ENCODE data around the gene DMD. TPM values are rescaled to one million over a fixed set of nuclear protein-coding genes. Genes with fewer than 3 reads are reported as not detected.

DMD gene
- total and polyA plus RNA-seq, 5 experiments from 2014 or later: 0.26 to 0.91 TPM; not detected in 3

DNA sequence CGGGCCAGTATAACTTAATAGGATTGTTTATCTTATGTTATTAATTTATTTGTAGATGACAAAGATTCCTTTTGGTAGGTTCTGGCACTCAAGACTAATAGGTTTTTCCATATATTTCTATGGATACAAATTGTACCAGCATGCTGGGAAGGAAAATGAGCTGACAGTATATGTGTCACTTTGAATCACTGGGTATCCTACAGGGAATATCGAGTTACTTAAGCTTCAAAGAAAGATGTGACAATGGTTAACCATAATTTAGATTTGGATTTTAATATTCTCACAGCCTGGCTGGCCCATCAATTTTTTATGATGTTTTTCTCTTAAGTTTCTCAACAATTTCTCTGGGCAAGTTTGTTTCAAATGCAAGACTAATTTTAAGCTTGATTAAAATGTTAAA is 1640.7 kb downstream of the DMD start:
- no peaks in the 10 kb centered on the region for H3K36me3 Mint-ChIP-seq
- no peaks in the 10 kb centered on the region for H3K4me1 Mint-ChIP-seq
- no peak overlapping the region for H3K4me3 Mint-ChIP-seq
- DNase-seq (no peak), ATAC-seq (no peak)
- no peaks in the 10 kb centered on the region for H3K27me3 Mint-ChIP-seq
- POLR2A ChIA-PET: no interaction called here
- peaks cover 0 to 2% (median 0%) of the 10 kb centered on the region in 9 donors for H3K9me3 Mint-ChIP-seq
- no peak overlapping the region for H3K27ac Mint-ChIP-seq

GRCh38 chrX:31563792-31564191 is 1647.6 kb downstream of the DMD start:
- no peak for ATAC-seq
- POLR2A ChIA-PET: no interaction called here
- Mint-ChIP-seq H3K27me3 (no peaks in the 10 kb centered on the region), H3K27ac (no peak overlapping the region), H3K9me3 (peaks cover 0 to 9% (median 0%) of the 10 kb centered on the region in 9 donors), H3K36me3 (no peaks in the 10 kb centered on the region), H3K4me1 (no peaks in the 10 kb centered on the region), H3K4me3 (no peak overlapping the region)
- no peak for DNase-seq

- no peak for DNase-seq
- Mint-ChIP-seq H3K9me3 (peaks cover 0 to 10% (median 0%) of the 10 kb centered on the region in 9 donors), H3K27me3 (no peaks in the 10 kb centered on the region), H3K27ac (no peak overlapping the region), H3K4me3 (no peak overlapping the region), H3K36me3 (no peaks in the 10 kb centered on the region), H3K4me1 (no peaks in the 10 kb centered on the region)
- POLR2A ChIA-PET: no interaction called here
- no peak for ATAC-seq
Observed at GRCh38 chrX:31555506-31555905, 1655.8 kb downstream of the DMD start.

GRCh38 chrX:31551913-31552312 is 1659.4 kb downstream of the DMD start:
- ATAC-seq (no peak), DNase-seq (no peak)
- no peak overlapping the region for H3K27ac Mint-ChIP-seq
- no peaks in the 10 kb centered on the region for H3K27me3 Mint-ChIP-seq
- H3K4me1 Mint-ChIP-seq: no peaks in the 10 kb centered on the region
- POLR2A ChIA-PET: no interaction called here
- H3K36me3 Mint-ChIP-seq: no peaks in the 10 kb centered on the region
- peaks cover 0 to 6% (median 0%) of the 10 kb centered on the region in 9 donors for H3K9me3 Mint-ChIP-seq
- H3K4me3 Mint-ChIP-seq: no peak overlapping the region

- POLR2A ChIA-PET: no interaction called here
- no peak for ATAC-seq
Observed at GRCh38 chrX:31550158-31550557, 1661.2 kb downstream of the DMD start.

DNA sequence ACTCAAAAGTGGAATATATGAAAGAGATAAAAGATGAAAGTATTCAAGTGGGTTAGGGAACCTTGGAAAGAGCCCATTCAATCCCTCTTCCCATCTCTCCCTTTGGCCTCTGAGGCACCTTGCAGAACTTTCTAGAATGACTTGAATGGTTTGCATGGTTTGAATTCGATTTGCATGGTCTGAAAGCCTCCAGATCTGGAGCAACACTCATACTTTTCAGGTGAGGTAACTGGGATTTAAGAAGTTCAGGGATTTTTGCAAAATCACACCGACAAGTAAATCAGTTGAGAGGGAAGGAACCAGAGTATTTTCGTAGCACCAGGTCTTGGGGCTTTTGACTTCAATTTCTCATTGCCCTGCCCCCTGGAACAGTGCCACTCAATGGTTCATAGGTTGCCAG is 1663.5 kb downstream of the DMD start:
- Mint-ChIP-seq H3K27ac (no peak overlapping the region), H3K36me3 (no peaks in the 10 kb centered on the region), H3K4me3 (no peak overlapping the region), H3K9me3 (no peaks in the 10 kb centered on the region), H3K27me3 (peaks cover 0 to 2% (median 0%) of the 10 kb centered on the region in 5 donors), H3K4me1 (no peaks in the 10 kb centered on the region)
- POLR2A ChIA-PET: no interaction called here
- DNase-seq (no peak), ATAC-seq (no peak)

More at GRCh38 chrX:31550158-31550557, 1661.2 kb downstream of the DMD start:
- Mint-ChIP-seq H3K4me1 (no peaks in the 10 kb centered on the region), H3K27me3 (no peaks in the 10 kb centered on the region), H3K36me3 (no peaks in the 10 kb centered on the region), H3K9me3 (peaks cover 0 to 6% (median 0%) of the 10 kb centered on the region in 9 donors), H3K4me3 (no peak overlapping the region), H3K27ac (no peak overlapping the region)
- no peak for DNase-seq

DNA sequence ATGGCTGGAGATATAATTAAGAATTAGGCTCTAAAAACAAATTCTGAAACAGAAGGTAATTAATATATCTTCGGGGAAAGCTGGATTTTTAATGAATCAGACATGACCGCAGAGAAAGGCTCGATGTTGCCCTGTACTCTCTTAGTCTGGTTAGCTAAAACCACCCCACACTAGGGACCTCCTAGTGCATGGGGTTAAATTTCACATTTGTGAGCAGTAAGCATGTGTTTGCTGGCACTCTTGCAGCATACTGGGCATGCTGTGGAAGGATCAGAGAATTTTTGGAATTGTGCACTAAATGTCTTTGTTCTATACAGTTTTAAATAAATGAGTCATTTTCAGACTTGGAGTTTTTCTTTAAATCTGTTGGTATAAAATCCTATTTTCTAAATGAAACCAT is 1663.9 kb downstream of the DMD start:
- no peak overlapping the region for H3K4me3 Mint-ChIP-seq
- H3K9me3 Mint-ChIP-seq: peaks cover 0 to 1% (median 0%) of the 10 kb centered on the region in 9 donors
- POLR2A ChIA-PET: no interaction called here
- H3K36me3 Mint-ChIP-seq: no peaks in the 10 kb centered on the region
- H3K27me3 Mint-ChIP-seq: peaks cover 0 to 2% (median 0%) of the 10 kb centered on the region in 5 donors
- no peak overlapping the region for H3K27ac Mint-ChIP-seq
- no peak for DNase-seq
- ATAC-seq: no peak
- H3K4me1 Mint-ChIP-seq: no peaks in the 10 kb centered on the region

DNA sequence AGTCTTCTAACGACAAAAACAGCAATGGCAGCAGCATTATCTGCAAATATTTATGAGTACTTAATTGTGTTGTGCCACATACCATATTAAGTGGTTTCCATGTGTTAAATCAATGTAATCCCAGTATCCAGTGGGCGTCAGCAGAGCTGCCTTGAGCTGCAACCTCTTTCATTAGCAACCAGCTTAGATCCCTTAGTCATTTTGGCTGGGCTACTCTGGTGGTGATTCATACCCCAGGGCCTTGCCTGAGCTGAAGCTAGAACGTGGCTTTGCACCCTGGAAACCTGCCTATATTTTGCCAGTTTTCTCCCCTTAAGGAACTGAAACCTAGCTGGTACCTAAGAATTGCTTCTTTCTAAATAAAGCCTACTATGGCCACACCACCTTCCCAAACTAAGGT is 1665.2 kb downstream of the DMD start:
- Mint-ChIP-seq H3K9me3 (peaks cover 0 to 2% (median 0%) of the 10 kb centered on the region in 9 donors), H3K36me3 (no peaks in the 10 kb centered on the region), H3K4me3 (no peak overlapping the region), H3K4me1 (no peaks in the 10 kb centered on the region), H3K27ac (no peak overlapping the region), H3K27me3 (peaks cover 0 to 2% (median 0%) of the 10 kb centered on the region in 5 donors)
- DNase-seq: no peak
- POLR2A ChIA-PET: no interaction called here
- no peak for ATAC-seq

- H3K4me3 Mint-ChIP-seq: no peak overlapping the region
- no peaks in the 10 kb centered on the region for H3K4me1 Mint-ChIP-seq
- peaks cover 0 to 2% (median 0%) of the 10 kb centered on the region in 9 donors for H3K9me3 Mint-ChIP-seq
- H3K36me3 Mint-ChIP-seq: no peaks in the 10 kb centered on the region
- H3K27ac Mint-ChIP-seq: no peak overlapping the region
- POLR2A ChIA-PET: no interaction called here
- no peak for ATAC-seq
- no peak for DNase-seq
- peaks cover 0 to 2% (median 0%) of the 10 kb centered on the region in 5 donors for H3K27me3 Mint-ChIP-seq
Observed at GRCh38 chrX:31545726-31546125, 1665.6 kb downstream of the DMD start.

DNA sequence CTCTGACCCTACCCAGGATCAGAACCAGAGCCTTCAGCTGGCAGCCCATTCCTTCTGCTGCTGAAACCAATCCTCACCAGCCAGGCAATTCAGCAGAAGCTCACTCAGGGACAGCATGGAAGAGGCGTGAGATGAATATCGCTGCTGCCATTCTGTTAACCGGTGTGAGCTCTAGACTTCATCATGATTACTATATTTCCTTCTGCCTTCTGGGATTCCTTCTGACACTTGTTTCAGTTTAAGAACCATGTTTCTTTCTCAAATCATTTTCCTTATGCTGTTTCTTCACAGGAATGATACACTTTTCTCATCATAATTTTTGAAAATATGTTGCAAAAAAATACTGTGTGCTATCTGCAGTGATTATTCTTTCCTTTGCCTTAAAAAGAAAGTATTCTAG is 1666.2 kb downstream of the DMD start:
- peaks cover 0 to 2% (median 0%) of the 10 kb centered on the region in 9 donors for H3K9me3 Mint-ChIP-seq
- ATAC-seq (no peak), DNase-seq (no peak)
- H3K4me1 Mint-ChIP-seq: no peaks in the 10 kb centered on the region
- peaks cover 0 to 2% (median 0%) of the 10 kb centered on the region in 5 donors for H3K27me3 Mint-ChIP-seq
- no peaks in the 10 kb centered on the region for H3K36me3 Mint-ChIP-seq
- POLR2A ChIA-PET: no interaction called here
- H3K27ac Mint-ChIP-seq: no peak overlapping the region
- H3K4me3 Mint-ChIP-seq: no peak overlapping the region

DNA sequence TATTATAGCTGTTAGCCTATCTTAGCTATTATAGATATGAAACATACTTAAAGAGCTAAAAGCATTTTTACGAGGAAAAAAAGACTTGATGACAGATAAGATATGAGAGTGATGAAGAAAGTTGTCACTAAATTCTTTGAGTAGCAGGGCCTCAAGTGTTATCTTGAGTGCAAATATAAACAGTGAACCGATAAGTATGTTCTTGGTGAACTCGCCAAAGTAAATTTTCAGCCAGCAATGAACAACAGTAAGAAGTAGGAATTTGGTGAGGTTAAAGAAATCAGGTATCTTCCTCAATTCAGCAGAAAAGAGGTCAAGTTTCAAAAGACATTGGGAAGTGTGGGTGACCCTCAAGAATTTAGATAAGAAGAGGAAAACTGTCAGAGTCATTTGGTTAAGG is 1667.7 kb downstream of the DMD start:
- ATAC-seq (no peak), DNase-seq (no peak)
- POLR2A ChIA-PET: no interaction called here
- H3K27me3 Mint-ChIP-seq: peaks cover 0 to 2% (median 0%) of the 10 kb centered on the region in 5 donors
- H3K36me3 Mint-ChIP-seq: no peaks in the 10 kb centered on the region
- H3K9me3 Mint-ChIP-seq: peaks cover 0 to 3% (median 0%) of the 10 kb centered on the region in 9 donors
- no peak overlapping the region for H3K27ac Mint-ChIP-seq
- H3K4me1 Mint-ChIP-seq: no peaks in the 10 kb centered on the region
- H3K4me3 Mint-ChIP-seq: no peak overlapping the region

GRCh38 chrX:31542566-31542965 is 1668.8 kb downstream of the DMD start:
- Mint-ChIP-seq H3K9me3 (peaks cover 0 to 3% (median 0%) of the 10 kb centered on the region in 9 donors), H3K36me3 (no peaks in the 10 kb centered on the region), H3K4me1 (no peaks in the 10 kb centered on the region), H3K27me3 (peaks cover 0 to 2% (median 0%) of the 10 kb centered on the region in 5 donors), H3K4me3 (no peak overlapping the region), H3K27ac (no peak overlapping the region)
- ATAC-seq: no peak
- POLR2A ChIA-PET: no interaction called here
- DNase-seq: no peak

GRCh38 chrX:31540313-31540712 is 1671.0 kb downstream of the DMD start:
- ATAC-seq: no peak
- H3K36me3 Mint-ChIP-seq: no peaks in the 10 kb centered on the region
- no peak overlapping the region for H3K4me3 Mint-ChIP-seq
- no peak overlapping the region for H3K27ac Mint-ChIP-seq
- H3K9me3 Mint-ChIP-seq: peaks cover 0 to 3% (median 0%) of the 10 kb centered on the region in 9 donors
- H3K4me1 Mint-ChIP-seq: no peaks in the 10 kb centered on the region
- DNase-seq: no peak
- peaks cover 0 to 2% (median 0%) of the 10 kb centered on the region in 5 donors for H3K27me3 Mint-ChIP-seq
- POLR2A ChIA-PET: no interaction called here

DNA sequence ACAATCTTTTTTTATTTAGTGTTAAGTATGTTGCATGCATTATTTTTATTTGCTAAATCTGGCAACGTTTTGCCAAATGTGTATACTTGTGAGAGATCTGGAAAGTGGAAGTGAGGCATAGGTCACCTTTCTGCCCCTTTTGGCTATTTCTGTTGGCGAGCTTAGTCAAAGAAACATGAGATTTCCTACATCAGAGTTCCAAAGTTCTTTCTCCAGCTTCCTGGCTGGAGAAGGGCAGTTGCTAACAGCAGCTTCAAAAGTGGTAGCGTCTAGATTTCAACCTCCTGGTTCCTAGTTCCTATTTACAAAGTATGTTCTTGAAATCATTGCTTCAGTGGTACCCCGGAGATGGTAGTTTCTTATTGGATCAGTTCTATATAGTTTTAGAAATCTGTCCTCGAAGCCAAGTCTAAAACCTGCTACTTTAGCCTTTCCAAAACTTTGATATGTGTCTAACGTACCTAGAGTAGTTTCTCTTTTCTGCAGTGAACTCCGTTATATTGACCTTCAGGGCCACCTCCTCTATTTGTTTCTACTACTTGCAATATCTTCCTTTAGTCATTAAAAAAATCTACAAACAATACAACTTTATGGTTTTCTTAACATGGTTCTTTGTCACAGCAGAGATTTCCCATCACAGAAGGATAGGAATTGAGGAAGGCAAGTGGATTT is 1683.8 kb downstream of the DMD start:
- ATAC-seq: no peak
- Mint-ChIP-seq H3K4me1 (no peaks in the 10 kb centered on the region), H3K4me3 (no peak overlapping the region), H3K9me3 (peaks cover 0 to 3% (median 0%) of the 10 kb centered on the region in 9 donors), H3K36me3 (no peaks in the 10 kb centered on the region), H3K27ac (no peak overlapping the region), H3K27me3 (peaks cover 0 to 2% (median 0%) of the 10 kb centered on the region in 5 donors)
- DNase-seq: no peak
- POLR2A ChIA-PET: no interaction called here

Measured in naive thymus-derived CD8-positive, alpha-beta T cell (primary cell).